Esophagus (tissue), 2 donors: ENCODE measurements around the gene DYDC2. TPM values are rescaled to one million over a fixed set of nuclear protein-coding genes. Genes with fewer than 3 reads are reported as not detected.

Experiments
- H3K27ac ChIP-seq, 2 donors: one replicate each; pipeline ENCODE4 v1.5.1; 2013; ENCODE audit warnings: low read depth in 2 of 2, mild to moderate bottlenecking in 2 of 2, inconsistent platforms in 1 of 2, low read length in 1 of 2, moderate library complexity in 1 of 2
- H3K27me3 ChIP-seq, 2 donors: one replicate each; pipeline ENCODE4 v1.6.1; 2013; ENCODE audit warnings: low read length in 2 of 2, control low read depth in 1 of 2, mild to moderate bottlenecking in 1 of 2; ENCODE audit not compliant: insufficient read depth in 2 of 2, control insufficient read depth in 1 of 2
- H3K36me3 ChIP-seq, 2 donors: one replicate each; pipeline ENCODE4 v1.6.1; 2013; ENCODE audit warnings: low read length in 1 of 2; ENCODE audit not compliant: control insufficient read depth in 2 of 2, insufficient read depth in 2 of 2
- H3K4me1 ChIP-seq, 2 donors: one replicate each; pipeline ENCODE4 v1.6.1; 2013; ENCODE audit warnings: low read length in 1 of 2; ENCODE audit not compliant: control insufficient read depth in 2 of 2, insufficient read depth in 2 of 2
- H3K4me3 ChIP-seq, 2 donors: one replicate each; pipeline ENCODE4 v1.5.1; 2013; ENCODE audit warnings: low read length in 2 of 2, mild to moderate bottlenecking in 2 of 2, low read depth in 1 of 2, moderate library complexity in 1 of 2
- H3K9me3 ChIP-seq, 2 donors: one replicate each; pipeline ENCODE4 v1.6.1; 2013; ENCODE audit warnings: mild to moderate bottlenecking in 2 of 2, low read depth in 1 of 2, low read length in 1 of 2, moderate library complexity in 1 of 2; ENCODE audit not compliant: control insufficient read depth in 2 of 2, insufficient read depth in 1 of 2
- WGBS, 2 donors: extraction: QIAGEN DNeasy Blood & Tissue Kit; methylation state at CpG; one replicate each; pipeline ENCODE4 v1.1.7; 2013; 5-methylcytosine and 5-hydroxymethylcytosine counted together
- polyA plus RNA-seq, 2 donors: library from polyadenylated mRNA; stranded (reverse); fragments of 200-250 nt; gene quantifications; one replicate each; pipeline ENCODE4 v1.2.3, GENCODE V29; 2013
- donor health status: healthy with polysubstance abuse.
- donor health status: Bipolar disorder and iron deficiency.

The DYDC2 gene
- polyA plus RNA-seq, 2 donors: 0.34 to 0.77 TPM

DNA sequence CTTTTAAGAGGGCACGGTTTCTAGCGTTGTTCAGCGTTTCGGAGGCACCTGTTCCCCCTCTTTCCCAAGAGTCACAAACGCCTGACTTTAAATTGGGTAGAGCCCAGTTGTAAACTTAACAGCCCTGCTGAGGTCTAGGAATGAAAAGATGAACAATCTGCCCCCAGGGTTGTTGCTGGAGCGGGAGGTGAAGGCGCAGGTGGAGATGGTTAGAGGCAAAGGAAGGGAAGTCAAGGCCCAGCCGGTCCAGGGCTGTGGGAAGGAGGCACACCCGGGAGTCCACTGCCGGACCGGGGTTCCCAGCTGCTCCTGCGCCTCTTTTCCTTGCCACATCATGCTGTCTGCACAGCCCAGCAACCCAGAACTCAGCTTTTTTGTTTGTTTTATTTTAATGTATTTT lies 52.5 kb downstream of the DYDC2 start:
- no peaks in the 10 kb centered on the region for H3K27me3 ChIP-seq
- peak overlapping the region; percentile 69 to 89 for H3K27ac ChIP-seq
- H3K36me3 ChIP-seq: no peaks in the 10 kb centered on the region
- 14 to 32% methylated on average over 12 of the region's 12 CpGs for WGBS, 2 donors
- peak overlapping the region; percentile 57 to 83 for H3K4me3 ChIP-seq
- H3K9me3 ChIP-seq: no peaks in the 10 kb centered on the region
- peaks cover 13 to 14% of the 10 kb centered on the region in 2 donors for H3K4me1 ChIP-seq

DNA sequence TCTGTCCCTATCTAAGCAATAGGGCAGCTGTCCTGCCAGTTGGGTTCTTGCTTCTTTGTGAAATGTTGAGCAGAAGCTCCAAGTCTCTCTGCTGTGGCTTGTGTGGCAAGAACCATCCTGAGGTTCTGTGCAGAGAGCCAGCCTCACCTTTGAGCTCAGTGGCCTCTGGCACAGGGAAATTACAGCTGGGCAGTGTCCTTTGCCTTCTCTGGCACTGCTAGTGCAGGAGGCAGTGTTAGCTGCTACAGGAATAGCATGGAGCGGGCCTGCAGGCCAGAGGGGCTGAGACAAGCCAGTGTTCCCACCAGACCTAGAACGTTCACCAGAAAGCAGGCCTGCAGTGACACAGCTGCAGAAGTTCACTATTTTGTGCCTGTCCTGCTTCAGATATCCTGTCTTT lies 53.5 kb downstream of the DYDC2 start:
- Histone ChIP-seq H3K9me3 (no peaks in the 10 kb centered on the region), H3K4me1 (peaks cover 14 to 16% of the 10 kb centered on the region in 2 donors), H3K4me3 (no peak overlapping the region), H3K36me3 (no peaks in the 10 kb centered on the region), H3K27ac (peak overlapping the region; percentile 8 to 63), H3K27me3 (no peaks in the 10 kb centered on the region)
- 50 to 53% methylated on average over 2 of the region's 2 CpGs for WGBS, 2 donors

DNA sequence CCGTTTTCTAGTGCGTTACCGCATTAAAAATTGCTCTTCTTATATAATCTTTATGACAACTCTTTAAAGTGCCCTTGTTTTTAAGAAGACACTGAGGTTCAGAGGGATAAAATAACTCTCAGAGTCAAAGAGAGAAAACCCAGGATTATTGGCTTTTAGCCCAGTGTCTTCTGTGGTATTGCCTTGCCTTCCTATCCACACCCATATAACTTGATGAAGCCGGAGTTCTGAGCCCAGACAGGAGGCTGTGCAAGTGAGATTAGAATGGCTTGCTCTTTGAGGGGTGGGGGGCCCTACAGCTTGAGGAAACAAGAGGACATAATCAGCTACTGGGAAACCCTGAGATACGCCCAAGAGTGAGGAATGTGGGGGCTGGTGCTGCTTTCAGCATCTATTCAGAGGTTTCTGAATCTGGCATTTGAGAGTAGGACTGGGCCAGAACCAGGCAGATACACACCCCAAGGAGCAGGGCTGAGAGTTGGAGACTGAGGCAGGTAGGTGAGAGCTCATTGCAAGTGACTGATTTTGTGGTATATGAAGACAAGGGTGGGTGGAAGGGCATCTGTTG lies 54.1 kb downstream of the DYDC2 start:
- no peaks in the 10 kb centered on the region for H3K9me3 ChIP-seq
- H3K4me3 ChIP-seq: no peak overlapping the region
- H3K36me3 ChIP-seq: no peaks in the 10 kb centered on the region
- no peaks in the 10 kb centered on the region for H3K27me3 ChIP-seq
- 56 to 57% methylated on average over 5 of the region's 5 CpGs for WGBS, 2 donors
- peaks cover 14 to 20% of the 10 kb centered on the region in 2 donors for H3K4me1 ChIP-seq
- H3K27ac ChIP-seq: peak overlapping the region; percentile 19 to 82

DNA sequence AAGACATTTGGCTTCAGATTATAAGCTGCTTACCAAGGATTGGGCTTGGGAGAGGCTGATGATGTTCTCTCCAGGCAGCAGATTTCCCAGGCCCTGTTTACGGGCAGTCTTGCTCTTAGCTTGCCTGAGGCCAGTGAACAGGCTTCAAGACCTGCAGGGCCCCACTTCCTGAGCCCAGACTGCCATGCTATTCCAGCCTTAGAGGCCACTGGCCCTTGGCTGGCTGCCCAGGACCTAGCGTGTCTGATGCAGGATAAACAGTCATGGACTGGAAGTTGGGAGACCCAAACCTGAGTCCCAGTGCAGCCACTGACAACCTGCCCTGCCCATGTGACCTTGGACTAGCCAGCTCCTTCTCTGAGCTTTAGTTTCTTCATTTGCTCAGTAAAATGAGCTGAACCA lies 54.7 kb downstream of the DYDC2 start:
- 41 to 47% methylated on average over 2 of the region's 2 CpGs for WGBS, 2 donors
- peaks cover 14 to 20% of the 10 kb centered on the region in 2 donors for H3K4me1 ChIP-seq
- H3K27ac ChIP-seq: peak overlapping the region; percentile 54 to 82
- no peak overlapping the region for H3K4me3 ChIP-seq
- no peaks in the 10 kb centered on the region for H3K36me3 ChIP-seq
- no peaks in the 10 kb centered on the region for H3K9me3 ChIP-seq
- H3K27me3 ChIP-seq: no peaks in the 10 kb centered on the region

DNA sequence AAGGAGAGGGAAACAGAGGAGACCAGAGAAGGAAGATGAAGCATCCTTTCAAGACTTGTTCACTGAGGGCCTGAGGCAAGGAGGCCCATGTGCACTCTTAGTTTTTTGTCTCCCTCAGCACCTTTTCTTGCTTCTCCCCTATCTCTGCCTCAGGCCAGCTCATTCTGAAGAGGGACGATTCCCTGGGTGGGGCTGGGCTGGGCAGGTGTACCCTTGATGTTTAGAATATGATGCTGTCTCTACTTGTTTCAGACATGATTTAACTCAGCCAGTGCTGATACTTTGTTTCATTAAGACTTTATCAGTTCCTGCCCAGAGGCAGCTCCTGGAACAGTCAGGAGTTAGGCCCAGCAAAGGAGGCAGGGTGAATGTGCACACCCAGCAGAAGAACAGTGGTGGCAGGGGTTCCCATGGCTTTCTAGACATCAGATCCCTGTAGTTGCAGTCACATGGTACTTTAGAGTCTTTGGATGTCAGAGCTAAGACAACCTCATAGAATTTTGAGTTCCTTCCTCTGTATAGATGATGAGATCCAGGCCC lies 55.2 kb downstream of the DYDC2 start:
- Histone ChIP-seq H3K27me3 (no peaks in the 10 kb centered on the region), H3K27ac (peak overlapping the region; percentile 60 to 82), H3K36me3 (no peaks in the 10 kb centered on the region), H3K4me3 (no peak overlapping the region), H3K9me3 (no peaks in the 10 kb centered on the region), H3K4me1 (peaks cover 14 to 20% of the 10 kb centered on the region in 2 donors)
- 59 to 65% methylated on average over 1 of the region's 1 CpG for WGBS, 2 donors

DNA sequence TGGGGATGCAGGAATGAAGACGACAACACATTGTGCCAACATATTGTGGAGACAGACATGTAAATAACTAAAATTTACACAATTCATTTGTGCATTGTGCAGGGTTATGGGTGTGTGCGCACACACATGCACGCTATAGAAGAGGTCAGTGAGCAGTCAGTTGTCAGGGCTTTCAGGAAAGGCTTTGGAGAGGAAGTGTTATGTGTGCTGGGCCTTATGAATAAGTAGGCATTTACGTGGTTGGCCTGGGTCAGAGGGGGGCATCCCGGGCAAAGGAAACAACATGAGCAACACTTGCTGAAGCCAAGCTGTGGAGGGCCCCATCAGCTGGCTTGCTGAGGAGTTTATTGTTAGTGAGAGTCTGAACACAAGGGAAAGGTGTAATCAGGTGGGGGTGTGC lies 55.9 kb downstream of the DYDC2 start:
- no peaks in the 10 kb centered on the region for H3K27me3 ChIP-seq
- H3K4me1 ChIP-seq: peaks cover 14 to 20% of the 10 kb centered on the region in 2 donors
- H3K4me3 ChIP-seq: no peak overlapping the region
- peak overlapping the region; percentile 53 to 60 for H3K27ac ChIP-seq
- 58 to 62% methylated on average over 5 of the region's 5 CpGs for WGBS, 2 donors
- H3K36me3 ChIP-seq: no peaks in the 10 kb centered on the region
- H3K9me3 ChIP-seq: no peaks in the 10 kb centered on the region

DNA sequence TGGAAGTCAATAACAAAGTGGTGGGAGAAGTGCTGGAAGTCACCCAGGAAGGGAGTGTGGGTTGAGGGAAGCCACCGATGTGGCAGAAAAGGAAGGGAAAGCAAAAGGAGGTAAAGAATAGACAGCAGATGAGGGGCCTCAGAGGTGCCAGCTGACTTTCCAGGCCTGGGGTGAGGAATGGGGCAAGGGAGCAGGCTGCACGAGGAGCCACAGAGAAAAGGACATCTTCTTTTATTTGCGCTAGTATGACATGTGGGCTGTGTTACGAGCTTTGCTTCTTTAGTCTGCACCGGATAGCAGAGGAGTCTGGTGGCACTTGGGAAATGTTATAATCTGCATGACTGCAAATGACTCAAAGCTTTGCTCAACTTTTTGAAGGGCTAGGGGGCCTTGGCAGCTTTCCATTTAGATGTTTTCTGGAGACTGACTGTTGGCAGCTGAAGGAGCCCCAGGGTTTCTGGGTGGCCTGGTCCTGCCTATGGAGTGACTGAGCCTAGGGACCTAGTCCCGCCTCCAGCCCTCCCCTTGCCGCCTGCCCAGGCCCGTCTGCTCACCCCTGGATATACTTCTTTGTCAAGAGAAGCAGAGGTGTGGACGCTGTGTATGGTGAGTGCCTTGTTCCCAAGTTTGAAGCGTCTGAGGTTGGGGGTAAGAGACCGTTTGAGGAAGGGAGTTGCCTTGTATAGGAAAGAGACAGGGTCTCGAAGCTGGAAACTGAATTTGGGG lies 56.9 kb downstream of the DYDC2 start:
- Histone ChIP-seq H3K4me3 (peak overlapping the region; percentile 12 to 29), H3K9me3 (no peaks in the 10 kb centered on the region), H3K27me3 (no peaks in the 10 kb centered on the region), H3K36me3 (no peaks in the 10 kb centered on the region), H3K27ac (peak overlapping the region; percentile 78 to 89), H3K4me1 (peaks cover 14 to 20% of the 10 kb centered on the region in 2 donors)
- WGBS, 2 donors: 39 to 56% methylated on average over 12 of the region's 12 CpGs

DNA sequence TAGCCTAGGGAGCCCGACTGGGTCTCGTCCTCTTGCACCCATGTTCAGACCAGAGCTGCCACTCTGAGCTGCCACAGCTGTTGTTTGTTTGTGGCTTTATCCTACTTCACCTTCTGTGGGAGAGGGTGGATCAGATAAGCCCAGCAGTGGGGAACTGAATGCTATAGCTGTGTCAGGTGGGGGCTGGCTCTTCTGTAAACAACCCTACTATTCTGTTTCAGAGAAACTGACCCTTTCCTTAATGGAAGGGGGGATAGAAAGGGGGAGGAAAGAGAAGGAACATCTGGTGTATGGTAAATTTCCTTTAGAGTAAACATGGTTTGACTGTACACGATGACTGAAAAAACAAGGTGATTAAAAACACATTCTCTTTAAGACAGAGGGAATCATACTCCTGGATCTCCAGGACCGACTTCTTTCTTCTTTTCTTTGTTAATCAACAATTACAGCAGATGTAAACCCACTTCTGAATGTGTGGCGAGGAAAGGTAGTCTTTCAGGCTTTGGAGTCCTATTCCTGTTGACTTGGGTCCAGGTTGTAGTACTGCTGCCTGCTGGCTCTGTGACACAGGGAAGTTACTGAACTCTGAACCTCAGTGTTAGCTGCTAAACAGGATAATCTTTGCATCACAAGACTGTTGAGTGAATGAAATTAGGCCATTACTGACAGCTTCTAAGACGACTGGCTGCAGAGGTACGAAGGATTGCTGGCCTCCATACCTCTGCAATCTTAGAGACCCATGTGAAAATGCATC lies 57.7 kb downstream of the DYDC2 start:
- no peaks in the 10 kb centered on the region for H3K36me3 ChIP-seq
- 34 to 40% methylated on average over 7 of the region's 7 CpGs for WGBS, 2 donors
- H3K27ac ChIP-seq: peak overlapping the region; percentile 78 to 89
- H3K27me3 ChIP-seq: no peaks in the 10 kb centered on the region
- H3K9me3 ChIP-seq: no peaks in the 10 kb centered on the region
- H3K4me1 ChIP-seq: peaks cover 14 to 20% of the 10 kb centered on the region in 2 donors
- peak overlapping the region; percentile 12 to 29 for H3K4me3 ChIP-seq

DNA sequence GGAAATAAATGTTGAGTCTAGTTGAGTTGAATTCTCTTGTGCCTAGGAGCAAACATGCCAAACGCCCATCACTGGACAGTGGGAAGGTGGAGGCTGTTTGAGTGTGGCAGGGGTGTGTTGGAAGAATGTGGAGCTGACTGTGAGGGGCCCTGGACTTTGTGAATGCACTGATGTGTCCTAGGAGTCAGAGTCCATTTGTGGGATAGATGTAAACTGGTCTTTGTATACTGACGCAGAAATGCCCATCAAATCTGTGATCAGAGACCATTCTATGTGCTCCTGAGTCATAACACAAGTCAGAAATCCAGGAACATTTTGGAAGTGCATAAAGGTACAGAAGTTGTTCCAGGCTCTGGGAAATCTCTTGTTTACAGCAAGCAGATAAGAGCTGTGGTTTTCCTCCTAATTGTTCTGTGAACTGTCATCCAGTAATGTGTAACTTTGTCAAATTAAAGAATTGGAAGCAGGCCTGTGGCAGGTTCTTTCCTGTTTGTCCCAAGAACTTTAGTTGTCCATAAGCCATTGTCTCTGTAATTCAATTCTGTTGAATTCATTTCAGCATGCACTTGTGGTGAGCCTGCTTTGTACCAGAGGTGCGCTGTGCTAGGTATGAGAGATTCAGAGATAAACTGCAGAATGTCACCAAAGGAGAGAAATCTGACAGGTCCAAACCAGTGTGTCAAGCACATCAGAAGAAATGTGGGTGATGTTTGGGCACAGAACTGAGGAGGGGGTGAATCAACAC lies 59.3 kb downstream of the DYDC2 start:
- Histone ChIP-seq H3K9me3 (no peaks in the 10 kb centered on the region), H3K4me1 (peaks cover 13 to 14% of the 10 kb centered on the region in 2 donors), H3K4me3 (peak overlapping the region in 1 of 2 donors; percentile 29), H3K27me3 (no peaks in the 10 kb centered on the region), H3K27ac (peak overlapping the region in 1 of 2 donors; percentile 65), H3K36me3 (no peaks in the 10 kb centered on the region)
- 51 to 53% methylated on average over 3 of the region's 3 CpGs for WGBS, 2 donors
